H1 (cell line): Measurements from ENCODE around the gene GDE1. TPM values are rescaled to one million over a fixed set of nuclear protein-coding genes. Genes with fewer than 3 reads are reported as not detected.

ENCODE experiments used
- BACH1 ChIP-seq: IDR thresholded peaks from 2 replicates; pipeline ENCODE4 v1.6.1; 2012; ENCODE audit warnings: low read length, improper control_type of control experiment
- CHD7 ChIP-seq: fragments of 300-600 bp; sonication (generic); IDR thresholded peaks from 2 replicates; pipeline ENCODE4 v1.7.1; 2012; ENCODE audit warnings: low read length, moderate library complexity, mild to moderate bottlenecking, inconsistent platforms; ENCODE audit not compliant: insufficient replicate concordance
- EZH2 ChIP-seq: fragments of 200-600 bp; sonication (generic); IDR thresholded peaks from 2 replicates; pipeline ENCODE4 v1.7.1; 2012; ENCODE audit warnings: low read depth, mild to moderate bottlenecking, moderate library complexity, low read length, inconsistent platforms; ENCODE audit not compliant: severe bottlenecking
- KDM1A ChIP-seq: fragments of 200-600, 300-600 bp; sonication (generic); IDR thresholded peaks from 2 replicates; pipeline ENCODE4 v1.7.1; 2016; ENCODE audit warnings: mild to moderate bottlenecking, low read length, borderline replicate concordance
- TEAD4 ChIP-seq: IDR thresholded peaks from 2 replicates; pipeline ENCODE4 v1.6.1; 2012; ENCODE audit warnings: low read depth, low read length, inconsistent platforms, mixed read lengths
- USF2 ChIP-seq: IDR thresholded peaks from 2 replicates; pipeline ENCODE4 v1.6.1; 2011; ENCODE audit warnings: low read length, improper control_type of control experiment
- polyA plus RNA-seq, 7 experiments: library from polyadenylated mRNA; depleted of rRNA in 3 of 7; stranded (reverse) in 5 of 7; unstranded in 2 of 7; fragments of >200 nt in 5 of 7; fragments of 200-250 nt in 2 of 7; gene quantifications; 1 replicate in 5 of 7; 2 replicates in 1 of 7; 4 replicates in 1 of 7; pipeline versions ENCODE4 v1.2.1 to v1.2.3, GENCODE V29; 2011 to 2013; ENCODE audit warnings: missing spikeins in 2 of 7, mixed read lengths in 2 of 7
- total RNA-seq: library from RNA; stranded (reverse); fragmentation: NEBNext Ultra II Directional; extraction: Animal tissue kit (Norgen Biotek cat#: 25700); gene quantifications from 2 replicates; pipeline ENCODE4 v1.2.1, GENCODE V29; 2021

The GDE1 gene
- total and polyA plus RNA-seq, 2 of the 8 experiments (the other 6 are each of a cell fraction or from before 2014, with no cell fraction given) = 29.2 to 70.8 TPM

- TF ChIP-seq CHD7 = no peak
- no peak for TF ChIP-seq TEAD4
- no peak for TF ChIP-seq EZH2
- no peak for TF ChIP-seq KDM1A
- no peak for TF ChIP-seq BACH1
- TF ChIP-seq USF2 = no peak
These were observed 44.5 kb upstream of the GDE1 start (continued) for GRCh38 chr16:19566362-19566761.
